ENCODE data around the gene DNAJA2. TPM values are rescaled to one million over a fixed set of nuclear protein-coding genes. Genes with fewer than 3 reads are reported as not detected.
"Not testable (repeated sequence)": the region's sequence is repeated elsewhere in the genome, so short reads cannot be mapped to it uniquely, and the experiment has no call there.

The DNAJA2 gene
- total RNA-seq, 1 experiment from 2014 or later, result 84.7 TPM

- DNase-seq (ENCODE audit: low spot score), result no peak
Observed at GRCh38 chr16:46975908-46976470, 2.5 kb upstream of the DNAJA2 start.

GRCh38 chr16:46975165-46975564, 1.7 kb upstream of the DNAJA2 start:
- no peak for DNase-seq (ENCODE audit: low spot score)

GRCh38 chr16:46974352-46974751, 878 bp upstream of the DNAJA2 start:
- no peak for DNase-seq (ENCODE audit: low spot score)

- no peak for DNase-seq (ENCODE audit: low spot score)
Observed at GRCh38 chr16:46973996-46974324, 486 bp upstream of the DNAJA2 start.

GRCh38 chr16:46972429-46973206, 856 bp downstream of the DNAJA2 start:
- peak; percentile 21 for DNase-seq (ENCODE audit: low spot score)

GRCh38 chr16:46971271-46971670, 2.2 kb downstream of the DNAJA2 start:
- no peak for DNase-seq (ENCODE audit: low spot score)

- DNase-seq (ENCODE audit: low spot score), result no peak
Observed at GRCh38 chr16:46970089-46970488, 3.4 kb downstream of the DNAJA2 start.

- DNase-seq (ENCODE audit: low spot score), result no peak
Observed at GRCh38 chr16:46968063-46968435, 5.4 kb downstream of the DNAJA2 start.

GRCh38 chr16:46962629-46963028, 10.8 kb downstream of the DNAJA2 start:
- no peak for DNase-seq (ENCODE audit: low spot score)

- no peak for DNase-seq (ENCODE audit: low spot score)
Observed at GRCh38 chr16:46961373-46962353, 11.8 kb downstream of the DNAJA2 start.

GRCh38 chr16:46954562-46954961, 18.9 kb downstream of the DNAJA2 start:
- no peak for DNase-seq (ENCODE audit: low spot score)

GRCh38 chr16:46950009-46950408, 23.5 kb downstream of the DNAJA2 start:
- no peak for DNase-seq (ENCODE audit: low spot score)

- no peak for DNase-seq (ENCODE audit: low spot score)
Observed at GRCh38 chr16:46949241-46949892, 24.1 kb downstream of the DNAJA2 start.

- DNase-seq (ENCODE audit: low spot score), result no peak
Observed at GRCh38 chr16:46948548-46949166, 24.8 kb downstream of the DNAJA2 start.

GRCh38 chr16:46947900-46948547, 25.4 kb downstream of the DNAJA2 start:
- DNase-seq (ENCODE audit: low spot score), result no peak

- DNase-seq (ENCODE audit: low spot score), result not testable (repeated sequence)
Observed at GRCh38 chr16:46944713-46945112, 28.8 kb downstream of the DNAJA2 start.

- DNase-seq (ENCODE audit: low spot score), result no peak
Observed at GRCh38 chr16:46937536-46937935, 35.9 kb downstream of the DNAJA2 start.

GRCh38 chr16:46932802-46933201, 40.7 kb downstream of the DNAJA2 start:
- no peak for DNase-seq (ENCODE audit: low spot score)

GRCh38 chr16:46930861-46931260, 42.6 kb downstream of the DNAJA2 start:
- no peak for DNase-seq (ENCODE audit: low spot score)

GRCh38 chr16:46929378-46930332, 43.8 kb downstream of the DNAJA2 start:
- peak; percentile 40 for DNase-seq (ENCODE audit: low spot score)

Data from H4 (cell line).